ENCODE data around the gene ALG9. TPM values are rescaled to one million over a fixed set of nuclear protein-coding genes. Genes with fewer than 3 reads are reported as not detected.

ALG9 gene
- total RNA-seq, 2 experiments from 2014 or later = 32.0 to 36.6 TPM

GRCh38 chr11:111840143-111840542 is 31.2 kb downstream of the ALG9 start:
- ATAC-seq = no peak
- Mint-ChIP-seq H3K4me1 (ENCODE audit: low read depth) (peaks cover 15% of the 10 kb centered on the region), H3K27ac (no peak overlapping the region), H3K4me3 (no peak overlapping the region), H3K27me3 (no peaks in the 10 kb centered on the region), H3K36me3 (ENCODE audit: low read depth) (peaks cover 22% of the 10 kb centered on the region), H3K9me3 (no peaks in the 10 kb centered on the region)
- intact Hi-C loops (cut with micrococcal nuclease) = loop anchor here (5.0 kb wide), 1 partner anchor 63 kb away; no protein-coding TSS in a partner anchor
- no peak for DNase-seq
- CTCF ChIA-PET = interaction anchor here (0.6 to 2.3 kb wide), 8 partner anchors 9 to 386 kb away, joined by 3 to 14 read pairs (median 3); no protein-coding TSS in a partner anchor
- no peak for TF ChIP-seq CTCF (IDR thresholded peaks at IDR 0.05)
- POLR2A ChIA-PET = no interaction called here

DNA sequence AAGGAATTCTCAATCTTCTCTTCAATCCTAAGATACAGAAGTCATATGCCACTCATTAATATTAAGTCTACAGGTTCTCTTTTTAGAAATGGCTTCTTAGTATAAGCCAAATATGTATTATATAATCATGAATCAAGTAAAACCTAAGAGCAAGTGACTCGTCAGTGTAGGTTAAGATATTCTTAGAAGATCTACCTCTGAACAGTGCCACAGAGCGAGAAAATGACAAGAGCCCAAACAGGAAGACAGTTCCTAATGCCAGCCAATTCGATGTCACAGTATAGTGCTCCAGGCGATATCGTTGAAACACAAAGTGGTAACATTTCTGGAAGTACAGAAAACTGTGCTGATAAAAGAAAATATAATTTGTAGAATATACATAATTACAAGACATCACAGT is 33.3 kb downstream of the ALG9 start:
- ATAC-seq (no peak), DNase-seq (no peak)
- Mint-ChIP-seq H3K4me3 (no peak overlapping the region), H3K4me1 (ENCODE audit: low read depth) (peaks cover 15% of the 10 kb centered on the region), H3K27me3 (no peaks in the 10 kb centered on the region), H3K9me3 (no peaks in the 10 kb centered on the region), H3K27ac (no peak overlapping the region), H3K36me3 (ENCODE audit: low read depth) (peaks cover 26% of the 10 kb centered on the region)
- CTCF ChIA-PET = no interaction called here
- intact Hi-C loops (cut with micrococcal nuclease) = no loop called here
- TF ChIP-seq CTCF (IDR thresholded peaks at IDR 0.05) = no peak
- POLR2A ChIA-PET = interaction anchor here (0.8 kb wide), 1 partner anchor 50 kb away, joined by 4 read pairs; no protein-coding TSS in a partner anchor

GRCh38 chr11:111837366-111837891 is 34.0 kb downstream of the ALG9 start:
- H3K9me3 Mint-ChIP-seq = no peaks in the 10 kb centered on the region
- H3K4me3 Mint-ChIP-seq = no peak overlapping the region
- peaks cover 26% of the 10 kb centered on the region for H3K36me3 Mint-ChIP-seq (ENCODE audit: low read depth)
- ChIA-PET CTCF (no interaction called here), POLR2A (interaction anchor here (0.6 to 1.3 kb wide), 2 partner anchors 11 to 273 kb away, joined by 3 to 4 read pairs; no protein-coding TSS in a partner anchor)
- no peak overlapping the region for H3K27ac Mint-ChIP-seq
- H3K4me1 Mint-ChIP-seq (ENCODE audit: low read depth) = peaks cover 15% of the 10 kb centered on the region
- TF ChIP-seq CTCF (IDR thresholded peaks at IDR 0.05) = no peak
- intact Hi-C loops (cut with micrococcal nuclease) = no loop called here
- DNase-seq (no peak), ATAC-seq (no peak)
- no peaks in the 10 kb centered on the region for H3K27me3 Mint-ChIP-seq

GRCh38 chr11:111836721-111837120 is 34.7 kb downstream of the ALG9 start:
- DNase-seq (no peak), ATAC-seq (peak; percentile 20)
- CTCF ChIA-PET = no interaction called here
- Mint-ChIP-seq H3K36me3 (ENCODE audit: low read depth) (peaks cover 26% of the 10 kb centered on the region), H3K27me3 (no peaks in the 10 kb centered on the region), H3K27ac (no peak overlapping the region), H3K9me3 (no peaks in the 10 kb centered on the region), H3K4me1 (ENCODE audit: low read depth) (peaks cover 15% of the 10 kb centered on the region), H3K4me3 (no peak overlapping the region)
- TF ChIP-seq CTCF (IDR thresholded peaks at IDR 0.05) = no peak
- POLR2A ChIA-PET = interaction anchor here (0.6 to 1.3 kb wide), 2 partner anchors 10 to 272 kb away, joined by 3 to 4 read pairs; no protein-coding TSS in a partner anchor
- intact Hi-C loops (cut with micrococcal nuclease) = no loop called here

DNA sequence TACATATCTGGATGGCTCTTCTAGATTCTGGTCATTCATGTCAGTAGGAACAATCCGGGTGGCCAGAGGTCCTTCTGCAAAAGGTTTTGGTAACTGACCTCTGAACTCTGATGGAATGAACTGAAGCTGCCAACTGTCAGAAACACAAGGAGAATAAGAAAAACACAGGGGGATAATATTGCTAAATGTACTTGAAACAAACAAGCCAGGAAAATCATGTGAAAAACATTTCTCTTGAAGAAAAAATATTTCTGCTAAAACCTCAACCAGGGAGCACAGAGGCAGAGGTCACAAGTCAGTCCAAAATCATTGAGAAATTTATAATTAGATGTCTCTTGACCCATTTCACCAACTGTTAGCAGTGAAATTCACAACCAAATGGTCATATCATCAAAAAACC is 35.2 kb downstream of the ALG9 start:
- Mint-ChIP-seq H3K27me3 (no peaks in the 10 kb centered on the region), H3K36me3 (ENCODE audit: low read depth) (peaks cover 31% of the 10 kb centered on the region), H3K27ac (peak overlapping the region; percentile 8), H3K4me1 (ENCODE audit: low read depth) (peaks cover 13% of the 10 kb centered on the region), H3K9me3 (no peaks in the 10 kb centered on the region), H3K4me3 (no peak overlapping the region)
- ChIA-PET POLR2A (interaction anchor here (1.3 kb wide), 1 partner anchor 9 kb away, joined by 4 read pairs; no protein-coding TSS in a partner anchor), CTCF (interaction anchor here (1.3 to 2.1 kb wide), 2 partner anchors 35 to 59 kb away, joined by 4 to 8 read pairs; partner anchors contain the start of gene ALG9)
- intact Hi-C loops (cut with micrococcal nuclease) = no loop called here
- DNase-seq (no peak), ATAC-seq (no peak)
- TF ChIP-seq CTCF (IDR thresholded peaks at IDR 0.05) = no peak

Measured in activated CD8-positive, alpha-beta T cell treated with anti-CD3 and anti-CD28 coated beads for 36 hours (primary cell).